ENCODE measurements around the gene FBLN2. TPM values are rescaled to one million over a fixed set of nuclear protein-coding genes. Genes with fewer than 3 reads are reported as not detected.

The FBLN2 gene
- total and polyA plus RNA-seq, 8 donors, result 1.8 to 143 (median 11.9) TPM

GRCh38 chr3:13566769-13567310 is 17.9 kb downstream of the FBLN2 start:
- peaks cover 0 to 5% (median 0%) of the 10 kb centered on the region in 4 donors for H3K4me1 ChIP-seq
- intact Hi-C loops (cut with DNase I; ENCODE audit: low total_unique reads), result no loop called here
- 75 to 85% (median 78%) methylated on average over 9 of the region's 9 CpGs for WGBS, 5 donors
- no peaks in the 10 kb centered on the region for H3K36me3 ChIP-seq
- no peak overlapping the region for H3K4me3 ChIP-seq
- H3K27ac ChIP-seq, result no peak overlapping the region
- no peaks in the 10 kb centered on the region for H3K9me3 ChIP-seq
- no peak for DNase-seq
- H3K27me3 ChIP-seq, result peaks cover 0 to 17% (median 0%) of the 10 kb centered on the region in 3 donors
- TF ChIP-seq EP300 (IDR thresholded peaks at IDR 0.05) (no peak), CTCF (IDR thresholded peaks at IDR 0.05) (no peak), POLR2A (IDR thresholded peaks at IDR 0.05) (no peak), POLR2AphosphoS5 (IDR thresholded peaks at IDR 0.05) (no peak)

- no peaks in the 10 kb centered on the region for H3K4me1 ChIP-seq
- WGBS, 5 donors, result 77 to 82% (median 80%) methylated on average over 20 of the region's 20 CpGs
- intact Hi-C loops (cut with DNase I; ENCODE audit: low total_unique reads), result no loop called here
- no peak overlapping the region for H3K4me3 ChIP-seq
- H3K27me3 ChIP-seq, result peaks cover 0 to 17% (median 0%) of the 10 kb centered on the region in 3 donors
- H3K36me3 ChIP-seq, result no peaks in the 10 kb centered on the region
- H3K27ac ChIP-seq, result no peak overlapping the region
- TF ChIP-seq POLR2AphosphoS5 (IDR thresholded peaks at IDR 0.05) (no peak), POLR2A (IDR thresholded peaks at IDR 0.05) (no peak), CTCF (IDR thresholded peaks at IDR 0.05) (no peak), EP300 (IDR thresholded peaks at IDR 0.05) (no peak)
- H3K9me3 ChIP-seq, result no peaks in the 10 kb centered on the region
- no peak for DNase-seq
Observed at GRCh38 chr3:13567684-13568514, 19.0 kb downstream of the FBLN2 start.

GRCh38 chr3:13568515-13569028 is 19.6 kb downstream of the FBLN2 start:
- TF ChIP-seq EP300 (IDR thresholded peaks at IDR 0.05), result no peak
- TF ChIP-seq CTCF (IDR thresholded peaks at IDR 0.05), result no peak
- TF ChIP-seq POLR2AphosphoS5 (IDR thresholded peaks at IDR 0.05), result no peak
- TF ChIP-seq POLR2A (IDR thresholded peaks at IDR 0.05), result no peak
- H3K27me3 ChIP-seq, result peaks cover 0 to 17% (median 0%) of the 10 kb centered on the region in 3 donors
- H3K4me3 ChIP-seq, result no peak overlapping the region
- no peak for DNase-seq
- no peaks in the 10 kb centered on the region for H3K9me3 ChIP-seq
- no peak overlapping the region for H3K27ac ChIP-seq
- intact Hi-C loops (cut with DNase I; ENCODE audit: low total_unique reads), result no loop called here
- no peaks in the 10 kb centered on the region for H3K36me3 ChIP-seq
- no peaks in the 10 kb centered on the region for H3K4me1 ChIP-seq
- 66 to 78% (median 76%) methylated on average over 14 to 15 of the region's 15 CpGs for WGBS, 5 donors

GRCh38 chr3:13569201-13569600 is 20.3 kb downstream of the FBLN2 start:
- no peak for TF ChIP-seq EP300 (IDR thresholded peaks at IDR 0.05)

More at GRCh38 chr3:13569201-13569600, 20.3 kb downstream of the FBLN2 start:
- Histone ChIP-seq H3K4me1 (no peaks in the 10 kb centered on the region), H3K4me3 (no peak overlapping the region), H3K9me3 (no peaks in the 10 kb centered on the region), H3K36me3 (no peaks in the 10 kb centered on the region), H3K27ac (no peak overlapping the region), H3K27me3 (peaks cover 0 to 17% (median 0%) of the 10 kb centered on the region in 3 donors)
- 78 to 91% (median 86%) methylated on average over 7 of the region's 7 CpGs for WGBS, 5 donors
- intact Hi-C loops (cut with DNase I; ENCODE audit: low total_unique reads), result no loop called here
- DNase-seq, result no peak
